HG03060 (cell line): Measurements from ENCODE around the gene CCL7.
"Not testable (repeated sequence)": the region's sequence is repeated elsewhere in the genome, so short reads cannot be mapped to it uniquely, and the experiment has no call there.

Experiments used
- ATAC-seq: cut with Tn5 transposase; IDR thresholded peaks from one replicate; pipeline ENCODE4 v1.9.1; 2021; ENCODE audit warnings: low read depth, moderate number of reproducible peaks; ENCODE audit not compliant: unreplicated experiment

The CCL7 gene

GRCh38 chr17:34269969-34270368 lies at the start of gene CCL7:
TSS of gene CCL7 (plus strand) at chr17:34270221. CDS start at chr17:34270291, 70 bp downstream.
- no peak for ATAC-seq

GRCh38 chr17:34220752-34221395 lies 49.1 kb upstream of the CCL7 start:
- ATAC-seq = no peak

GRCh38 chr17:34221411-34221810 lies 48.6 kb upstream of the CCL7 start:
- no peak for ATAC-seq

GRCh38 chr17:34222722-34223497 lies 47.1 kb upstream of the CCL7 start:
- no peak for ATAC-seq

- ATAC-seq = no peak
Measured at GRCh38 chr17:34225046-34225445, 45.0 kb upstream of the CCL7 start.

GRCh38 chr17:34226011-34226743 lies 43.8 kb upstream of the CCL7 start:
- no peak for ATAC-seq

GRCh38 chr17:34226744-34227034 lies 43.3 kb upstream of the CCL7 start:
- no peak for ATAC-seq

- ATAC-seq = not testable (repeated sequence)
Measured at GRCh38 chr17:34227293-34227692, 42.7 kb upstream of the CCL7 start.

GRCh38 chr17:34227707-34228106 lies 42.3 kb upstream of the CCL7 start:
- ATAC-seq = no peak

GRCh38 chr17:34228781-34229180 lies 41.2 kb upstream of the CCL7 start:
- no peak for ATAC-seq

- no peak for ATAC-seq
Measured at GRCh38 chr17:34230342-34230741, 39.7 kb upstream of the CCL7 start.

GRCh38 chr17:34234616-34235015 lies 35.4 kb upstream of the CCL7 start:
- ATAC-seq = no peak

GRCh38 chr17:34235389-34236028 lies 34.5 kb upstream of the CCL7 start:
- ATAC-seq = no peak

- no peak for ATAC-seq
Measured at GRCh38 chr17:34236281-34236892, 33.6 kb upstream of the CCL7 start.

- ATAC-seq = no peak
Measured at GRCh38 chr17:34237458-34237857, 32.6 kb upstream of the CCL7 start.

- ATAC-seq = no peak
Measured at GRCh38 chr17:34241062-34241461, 29.0 kb upstream of the CCL7 start.

- ATAC-seq = no peak
Measured at GRCh38 chr17:34242587-34243363, 27.2 kb upstream of the CCL7 start.

GRCh38 chr17:34243364-34244320 lies 26.4 kb upstream of the CCL7 start:
- no peak for ATAC-seq

- no peak for ATAC-seq
Measured at GRCh38 chr17:34245351-34245905, 24.6 kb upstream of the CCL7 start.
